ENCODE results near the gene NHERF2.

NHERF2 gene

GRCh38 chr16:2063861-2064260 is 37.2 kb downstream of the NHERF2 start:
- DNase-seq: no peak

- DNase-seq: no peak
Observed at GRCh38 chr16:2064368-2064945, 37.8 kb downstream of the NHERF2 start.

- DNase-seq: no peak
Observed at GRCh38 chr16:2066139-2066538, 39.4 kb downstream of the NHERF2 start.

- DNase-seq: no peak
Observed at GRCh38 chr16:2070576-2071453, 44.1 kb downstream of the NHERF2 start.

- no peak for DNase-seq
Observed at GRCh38 chr16:2071454-2072202, 44.9 kb downstream of the NHERF2 start.

- no peak for DNase-seq
Observed at GRCh38 chr16:2072926-2073325, 46.2 kb downstream of the NHERF2 start.

GRCh38 chr16:2074071-2074470 is 47.4 kb downstream of the NHERF2 start:
- DNase-seq: no peak

- DNase-seq: no peak
Observed at GRCh38 chr16:2075631-2076030, 48.9 kb downstream of the NHERF2 start.

GRCh38 chr16:2076072-2076865 is 49.6 kb downstream of the NHERF2 start:
- no peak for DNase-seq

GRCh38 chr16:2077016-2077415 is 50.3 kb downstream of the NHERF2 start:
- DNase-seq: no peak

GRCh38 chr16:2077696-2078095 is 51.0 kb downstream of the NHERF2 start:
- DNase-seq: no peak

- DNase-seq: no peak
Observed at GRCh38 chr16:2078096-2078495, 51.4 kb downstream of the NHERF2 start.

- DNase-seq: no peak
Observed at GRCh38 chr16:2078691-2079090, 52.0 kb downstream of the NHERF2 start.

- DNase-seq: no peak
Observed at GRCh38 chr16:2079311-2079800, 52.7 kb downstream of the NHERF2 start.

GRCh38 chr16:2079991-2080390 is 53.3 kb downstream of the NHERF2 start:
- no peak for DNase-seq

- DNase-seq: no peak
Observed at GRCh38 chr16:2081201-2082084, 54.7 kb downstream of the NHERF2 start.

- DNase-seq: peak; percentile 65
Observed at GRCh38 chr16:2082171-2082982, 55.7 kb downstream of the NHERF2 start.

- peak; percentile 30 for DNase-seq
Observed at GRCh38 chr16:2082983-2083364, 56.3 kb downstream of the NHERF2 start.

- DNase-seq: peak; percentile 20
Observed at GRCh38 chr16:2083409-2083808, 56.7 kb downstream of the NHERF2 start.

GRCh38 chr16:2083876-2084780 is 57.4 kb downstream of the NHERF2 start:
- DNase-seq: peak; percentile 24
